GM21717 (cell line): Measurements from ENCODE around the gene GLIS2.

ENCODE experiments used
- ATAC-seq: cut with Tn5 transposase; IDR thresholded peaks from one replicate; pipeline ENCODE4 v1.9.1; 2021; ENCODE audit warnings: mild to moderate bottlenecking, moderate library complexity; ENCODE audit not compliant: unreplicated experiment

The GLIS2 gene

DNA sequence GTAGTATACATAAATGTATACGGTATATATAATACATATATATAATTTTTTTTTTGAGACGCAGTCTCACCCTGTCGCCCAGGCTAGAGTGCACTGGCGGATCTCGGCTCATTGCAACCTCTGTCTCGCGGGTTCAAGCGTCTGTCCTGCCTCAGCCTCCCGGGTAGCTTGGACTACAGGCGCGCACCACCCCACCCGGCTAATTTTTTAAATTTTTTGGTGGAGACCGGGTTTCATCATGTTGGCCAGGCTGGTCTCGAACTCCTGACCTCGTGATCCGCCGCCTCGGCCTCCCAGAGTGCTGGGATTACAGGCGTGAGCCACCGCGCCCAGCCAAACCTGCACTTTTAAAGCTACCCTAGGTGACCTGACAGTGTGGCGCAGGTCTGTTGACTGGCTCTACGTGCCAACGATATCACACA is 34.5 kb downstream of the GLIS2 start:
- no peak for ATAC-seq

DNA sequence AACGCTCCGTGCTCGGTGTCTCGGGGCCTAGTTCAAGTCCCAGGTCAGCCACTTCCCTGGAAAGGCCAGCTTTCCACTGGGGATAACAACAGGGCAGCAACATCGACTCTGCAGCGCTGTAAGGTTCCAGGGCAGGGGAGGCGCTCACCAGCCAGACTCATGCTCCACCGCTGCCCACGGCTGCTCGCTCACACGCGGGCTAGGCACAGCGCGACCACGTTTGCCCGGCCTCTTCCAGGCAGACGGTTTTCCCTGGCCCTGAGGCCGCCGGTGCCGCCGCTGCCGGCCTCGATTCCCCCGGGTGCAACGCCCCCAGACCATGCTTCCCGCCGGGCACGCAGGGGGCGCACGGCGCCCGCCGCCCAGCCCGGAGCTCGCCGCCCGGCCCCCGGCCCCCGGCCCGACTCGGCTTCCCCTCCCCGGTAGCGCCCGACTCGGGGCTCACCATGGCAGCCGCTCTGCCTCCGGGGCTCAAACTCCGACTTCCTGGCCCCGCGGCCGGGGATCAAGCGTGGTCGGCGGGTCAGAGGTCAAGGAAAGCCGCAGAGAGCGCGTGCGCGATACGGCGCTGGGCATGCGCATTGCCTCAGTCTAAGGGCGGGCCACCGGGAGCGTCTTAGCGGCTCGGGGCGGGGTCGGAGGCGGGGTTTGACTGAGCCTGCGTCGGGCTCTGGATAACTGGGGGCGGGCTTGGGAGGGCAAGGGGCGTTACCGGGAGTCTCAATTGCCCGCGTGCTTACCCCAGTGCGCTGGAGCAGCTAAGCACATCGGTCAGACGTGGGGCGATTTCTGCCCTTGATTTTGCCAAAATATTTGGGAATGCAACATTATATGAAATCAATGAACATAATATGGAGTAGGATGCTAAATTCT is 35.2 kb downstream of the GLIS2 start, which contains the start of gene PAM16:
TSS of gene PAM16 (minus strand) at position 535 of the 873 bp plus-strand sequence. CDS start at position 448, 87 bp downstream.
- ATAC-seq: peak; percentile 71

DNA sequence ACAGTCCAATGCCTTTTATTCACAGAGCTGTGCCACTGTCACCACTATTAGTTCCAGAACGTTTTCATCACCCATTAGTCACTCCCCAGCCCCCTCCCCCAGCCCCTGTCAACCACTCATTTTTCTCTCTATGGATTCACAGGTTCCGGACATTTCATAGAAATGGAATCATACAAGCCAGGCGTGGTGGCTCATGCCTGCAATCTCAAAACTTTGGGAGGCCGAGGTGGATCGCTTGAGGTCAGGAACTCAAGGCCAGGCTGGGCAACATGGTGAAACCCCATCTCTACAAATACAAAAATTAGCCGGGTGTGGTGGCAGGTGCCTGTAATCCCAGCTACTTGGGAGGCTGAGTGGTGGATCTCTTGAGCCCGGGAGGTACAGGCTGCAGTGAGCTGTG is 36.0 kb downstream of the GLIS2 start:
- no peak for ATAC-seq

DNA sequence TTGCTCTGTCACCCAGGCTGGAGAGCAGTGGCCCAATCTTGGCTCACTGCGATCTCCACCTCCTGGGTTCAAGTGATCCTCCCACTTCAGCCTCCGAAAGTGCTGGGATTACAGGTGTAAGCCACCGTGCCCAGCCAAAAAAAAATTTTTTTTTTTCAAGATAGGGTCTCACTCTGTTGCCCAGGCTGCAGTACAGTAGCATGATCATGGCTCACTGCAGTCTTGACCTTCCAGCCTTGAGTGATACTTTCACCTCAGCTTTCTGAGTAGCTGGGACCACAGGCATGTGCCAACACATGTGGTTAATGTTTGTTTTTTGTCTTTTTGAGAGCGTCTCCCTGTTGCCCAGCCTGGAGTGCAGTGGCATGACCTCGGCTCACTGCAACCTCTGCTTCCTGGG is 37.0 kb downstream of the GLIS2 start:
- no peak for ATAC-seq

DNA sequence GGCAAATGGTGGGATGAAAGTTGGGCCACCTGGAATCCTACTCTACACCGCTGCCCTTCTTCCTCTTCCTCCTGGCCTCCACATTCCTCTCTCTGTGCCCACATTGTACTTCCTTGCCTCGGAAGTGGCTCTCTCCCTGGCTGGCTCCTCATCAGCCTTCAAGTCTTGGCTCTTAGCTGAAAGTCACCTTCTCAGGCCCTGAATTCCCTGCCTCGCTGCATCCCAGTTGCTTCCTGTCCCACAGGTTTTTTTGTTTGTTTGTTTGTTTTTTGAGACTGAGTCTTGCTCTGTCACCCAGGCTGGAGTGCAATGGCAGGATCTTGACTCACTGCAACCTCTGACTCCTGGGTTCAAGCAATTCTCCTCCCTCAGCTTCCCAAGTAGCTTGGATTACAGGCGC is 37.8 kb downstream of the GLIS2 start:
- ATAC-seq: no peak

DNA sequence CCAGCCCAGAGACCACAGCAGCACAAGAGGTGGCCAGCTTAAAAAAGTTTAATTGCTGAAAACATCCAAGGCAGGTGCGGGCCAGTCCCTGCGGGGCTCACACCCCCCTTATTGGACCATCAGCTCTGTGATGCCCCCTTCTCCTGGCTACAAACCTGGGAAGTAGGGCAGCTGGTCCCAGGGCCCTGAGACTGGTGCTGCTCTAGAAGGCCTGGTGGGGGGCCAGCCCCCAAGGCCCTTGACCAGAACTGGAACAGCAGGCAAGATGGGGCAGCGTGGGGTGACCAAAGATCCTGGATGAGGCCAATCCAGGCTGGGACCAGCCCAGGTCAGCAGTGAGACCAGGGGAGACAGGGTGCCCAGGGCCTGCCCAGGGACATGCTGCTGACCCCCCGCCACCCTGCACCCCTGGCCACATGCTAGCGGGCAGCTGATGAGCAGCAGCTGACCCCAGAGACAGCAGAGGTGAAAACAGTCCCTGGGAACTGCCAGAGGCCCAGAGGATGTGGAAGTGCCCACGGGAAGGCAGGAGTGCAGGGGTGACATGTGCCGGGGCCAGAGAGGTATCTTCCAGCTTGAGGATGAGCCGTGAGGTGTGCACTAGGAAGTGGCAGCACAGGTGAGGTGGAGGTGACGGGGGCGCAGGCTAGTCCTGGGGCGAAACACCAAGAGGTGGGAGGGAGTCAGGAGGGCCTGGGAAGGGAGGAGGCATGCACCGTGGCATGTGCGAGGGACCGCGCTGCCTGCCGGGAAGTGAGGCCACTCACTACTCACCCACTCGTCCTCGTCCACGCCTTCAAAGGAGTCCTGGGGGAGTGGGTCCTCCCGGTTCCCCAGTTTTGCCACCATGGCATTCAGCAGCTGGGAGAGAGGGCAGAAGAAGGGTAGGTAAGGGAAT is 38.9 kb downstream of the GLIS2 start:
- ATAC-seq: no peak

DNA sequence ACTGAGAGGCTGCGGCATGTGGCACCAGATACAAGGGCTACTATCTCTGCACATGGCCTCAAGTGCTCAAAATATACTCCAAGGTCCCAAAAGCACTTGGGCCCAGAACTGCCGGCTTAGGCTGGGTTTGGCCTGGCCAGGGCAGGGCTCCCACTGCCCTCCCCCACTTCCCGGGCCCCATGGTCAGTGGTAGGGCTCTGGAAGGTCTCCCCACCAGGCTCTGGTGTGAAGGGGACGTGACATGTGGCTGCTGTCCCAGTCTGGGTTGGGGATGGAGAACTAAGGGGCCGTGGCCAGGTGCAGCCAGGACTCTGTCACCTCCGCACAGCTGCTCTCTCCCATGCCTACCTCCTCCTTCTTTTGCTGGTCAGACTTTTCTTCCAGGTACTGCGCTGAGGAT is 41.0 kb downstream of the GLIS2 start:
- ATAC-seq: no peak

DNA sequence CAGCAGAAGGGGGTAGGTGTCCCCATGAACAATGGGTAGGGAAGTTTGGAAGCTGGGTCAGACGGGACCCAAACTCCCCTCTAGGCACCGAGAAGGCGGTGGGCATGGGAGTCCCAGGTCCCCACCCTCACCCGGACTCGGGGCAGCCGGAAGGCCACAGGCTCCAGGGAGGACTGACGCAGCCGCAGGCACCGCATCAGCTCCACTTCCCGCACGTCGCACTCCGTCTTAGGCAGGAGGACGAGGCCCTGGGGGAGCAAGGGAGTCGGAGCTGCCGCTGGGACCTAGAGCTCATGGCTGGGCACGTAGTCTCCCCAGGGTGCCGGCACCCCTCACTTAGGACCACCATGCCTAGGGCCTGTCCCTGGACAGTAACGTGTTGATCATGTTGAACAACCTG is 42.4 kb downstream of the GLIS2 start:
- no peak for ATAC-seq

DNA sequence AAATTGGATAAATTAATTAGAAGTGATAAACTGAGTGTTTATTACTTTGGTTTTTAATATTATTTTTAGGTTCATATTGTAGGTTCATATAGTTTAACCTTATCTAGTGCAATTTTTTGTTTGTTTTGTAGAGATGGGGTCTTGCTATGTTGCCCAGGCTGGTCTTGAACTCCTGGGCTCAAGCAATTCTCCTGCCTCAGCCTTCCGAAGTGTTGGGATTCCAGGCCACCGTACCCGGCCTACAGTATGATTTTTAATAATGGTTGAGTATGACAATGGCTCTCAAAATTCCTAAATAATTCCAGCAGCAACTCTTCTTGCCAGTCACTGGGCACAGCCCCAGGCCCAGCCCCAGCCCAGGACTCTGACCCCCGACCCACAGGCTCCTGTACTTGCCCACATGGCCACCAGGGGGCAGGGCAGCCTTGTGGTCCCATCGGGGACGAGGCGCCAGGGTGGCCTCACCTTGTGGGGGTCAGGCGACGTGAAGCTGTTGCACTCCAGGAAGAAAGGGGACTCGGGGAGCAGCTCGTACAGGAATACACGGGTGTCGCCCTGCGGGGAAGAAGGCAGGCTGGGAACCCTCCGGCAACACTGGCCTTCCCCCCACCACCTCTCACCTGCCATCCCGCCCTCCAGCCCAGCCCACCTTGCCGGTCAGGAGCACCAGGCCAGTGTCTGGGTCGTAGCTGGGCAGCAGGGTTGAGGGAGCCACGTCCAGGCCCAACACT is 43.1 kb downstream of the GLIS2 start:
- no peak for ATAC-seq

DNA sequence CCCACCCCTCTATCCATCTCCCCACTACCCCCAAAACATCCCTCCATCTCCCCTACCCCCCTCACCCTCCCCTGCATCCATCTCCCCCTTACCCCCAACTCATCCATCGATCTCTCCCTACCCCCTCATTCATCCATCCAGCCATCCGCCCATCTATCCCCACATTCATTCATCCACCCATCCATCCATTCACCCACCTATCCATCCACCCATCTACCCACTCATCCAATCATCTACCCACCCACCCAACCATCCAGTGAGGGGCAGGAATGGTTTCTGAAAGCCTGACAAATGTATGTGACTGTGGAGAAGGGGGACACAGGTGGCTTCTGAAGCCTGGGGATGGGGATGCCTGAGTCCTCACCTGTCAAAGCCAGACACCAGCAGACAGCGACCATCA is 44.0 kb downstream of the GLIS2 start:
- no peak for ATAC-seq

DNA sequence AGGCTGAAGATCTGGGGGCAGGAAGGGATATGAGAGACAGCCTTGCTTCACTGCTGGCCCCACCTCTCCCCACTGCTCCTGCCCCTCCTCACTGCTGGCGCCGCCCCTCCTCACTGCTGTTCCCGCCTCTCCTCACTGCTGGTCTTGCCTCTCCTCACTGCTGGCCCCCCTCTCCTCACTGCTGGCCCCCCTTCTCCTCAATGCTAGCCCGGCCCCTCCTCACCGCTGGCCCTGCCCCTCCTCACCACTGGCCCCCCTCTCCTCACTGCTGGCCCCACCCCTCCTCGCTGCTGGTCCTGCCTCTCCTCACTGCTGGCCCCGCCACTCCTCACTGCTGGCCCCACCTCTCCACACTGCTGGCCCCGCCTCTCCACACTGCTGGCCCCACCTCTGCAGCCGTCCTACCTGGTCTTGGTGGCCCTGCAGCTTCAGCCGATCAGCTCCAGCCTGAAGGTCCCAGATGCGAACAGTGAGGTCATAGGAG is 44.7 kb downstream of the GLIS2 start:
- no peak for ATAC-seq

DNA sequence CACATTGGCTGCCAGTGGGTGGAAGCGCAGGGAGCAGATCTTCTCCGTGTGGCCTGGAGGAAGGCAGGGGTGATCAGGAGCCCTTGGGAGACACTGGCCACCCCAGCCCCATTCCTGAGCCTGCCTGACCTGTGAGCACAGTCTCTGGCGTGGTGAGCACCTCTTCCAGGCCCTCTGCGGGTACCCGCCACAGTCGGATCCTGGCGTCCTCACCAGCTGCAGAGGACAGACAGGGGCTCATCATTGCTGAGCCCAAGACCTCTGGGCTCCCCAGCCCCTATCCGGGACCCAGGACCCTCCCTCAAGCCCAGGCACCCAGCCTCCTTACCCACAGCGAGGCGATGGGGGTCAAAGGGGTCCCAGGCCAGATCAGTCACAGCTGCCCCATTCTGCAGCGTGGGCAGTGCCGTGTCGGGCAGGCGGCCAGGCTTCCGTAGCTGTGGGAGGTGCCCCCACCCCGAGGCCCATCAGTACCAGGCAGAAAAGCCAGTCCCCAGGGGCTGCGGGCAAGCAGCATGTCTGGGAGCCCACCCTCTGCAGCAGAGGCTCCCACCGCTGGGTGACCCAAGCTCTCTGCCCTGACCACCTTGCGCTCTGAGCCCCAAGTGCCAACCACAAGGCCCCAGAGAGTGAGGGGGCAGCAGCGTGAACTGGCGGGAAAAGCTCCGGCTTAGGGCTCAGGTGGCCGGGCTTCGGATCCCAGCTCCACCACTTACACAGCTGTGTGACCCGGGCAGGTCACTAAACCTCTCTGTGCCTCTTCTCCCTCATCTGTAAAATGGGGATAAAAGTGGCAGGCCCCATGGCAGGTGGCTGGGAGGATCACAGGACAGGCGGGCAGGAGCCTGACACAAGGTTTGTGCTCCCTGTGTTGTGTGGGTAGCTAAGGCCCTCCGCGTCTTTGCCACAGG is 45.4 kb downstream of the GLIS2 start:
- ATAC-seq: no peak

DNA sequence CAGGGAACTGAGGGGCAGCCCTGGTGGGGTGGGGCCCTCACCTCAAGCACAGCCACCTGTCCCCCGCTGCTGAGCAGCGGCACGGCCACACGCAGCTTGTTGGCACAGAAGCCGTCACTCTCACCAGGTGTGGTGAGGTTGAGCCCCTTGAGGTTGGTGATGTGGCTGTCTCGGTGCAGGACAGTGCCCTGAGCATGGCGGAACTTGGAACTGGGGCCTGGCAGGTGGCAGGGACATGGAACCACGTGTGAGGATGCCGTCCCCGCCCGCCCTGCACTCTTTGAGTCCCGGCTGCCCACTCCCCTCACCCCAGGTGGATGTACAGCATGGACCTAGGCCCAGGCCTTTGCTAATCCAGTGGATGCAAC is 46.1 kb downstream of the GLIS2 start:
- ATAC-seq: no peak

DNA sequence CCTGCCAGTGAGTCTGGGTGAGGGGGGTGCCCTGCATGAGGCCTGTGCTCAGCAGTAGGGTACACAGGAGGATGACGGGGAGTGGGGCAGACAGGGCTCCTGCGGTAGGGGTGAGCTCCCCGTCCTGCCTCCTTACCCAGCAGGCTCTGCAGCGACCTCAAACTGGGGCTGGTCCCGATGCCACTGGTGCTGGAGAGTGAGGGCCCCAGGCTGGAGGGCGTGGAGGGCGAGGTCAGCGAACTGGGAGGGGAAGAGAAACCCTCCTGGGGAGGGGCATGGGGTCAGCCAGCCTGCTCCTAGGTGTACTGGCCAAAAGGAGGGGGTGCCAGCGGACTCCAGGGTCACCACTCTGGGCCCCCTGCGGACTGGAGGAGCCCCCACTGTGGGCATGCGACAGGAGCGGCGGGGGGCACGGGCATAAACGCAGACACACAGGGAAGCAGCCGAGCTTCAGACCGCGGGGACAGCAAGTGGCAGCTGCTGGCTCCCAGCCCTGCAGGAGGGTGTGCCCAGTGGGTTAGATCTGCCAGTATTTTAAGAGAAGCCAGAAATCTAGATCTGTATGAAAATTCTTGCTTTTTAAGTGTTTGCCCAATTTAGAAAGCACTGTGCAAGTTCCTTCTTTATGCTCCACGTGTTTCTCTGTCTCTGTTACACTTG is 46.7 kb downstream of the GLIS2 start:
- ATAC-seq: no peak

DNA sequence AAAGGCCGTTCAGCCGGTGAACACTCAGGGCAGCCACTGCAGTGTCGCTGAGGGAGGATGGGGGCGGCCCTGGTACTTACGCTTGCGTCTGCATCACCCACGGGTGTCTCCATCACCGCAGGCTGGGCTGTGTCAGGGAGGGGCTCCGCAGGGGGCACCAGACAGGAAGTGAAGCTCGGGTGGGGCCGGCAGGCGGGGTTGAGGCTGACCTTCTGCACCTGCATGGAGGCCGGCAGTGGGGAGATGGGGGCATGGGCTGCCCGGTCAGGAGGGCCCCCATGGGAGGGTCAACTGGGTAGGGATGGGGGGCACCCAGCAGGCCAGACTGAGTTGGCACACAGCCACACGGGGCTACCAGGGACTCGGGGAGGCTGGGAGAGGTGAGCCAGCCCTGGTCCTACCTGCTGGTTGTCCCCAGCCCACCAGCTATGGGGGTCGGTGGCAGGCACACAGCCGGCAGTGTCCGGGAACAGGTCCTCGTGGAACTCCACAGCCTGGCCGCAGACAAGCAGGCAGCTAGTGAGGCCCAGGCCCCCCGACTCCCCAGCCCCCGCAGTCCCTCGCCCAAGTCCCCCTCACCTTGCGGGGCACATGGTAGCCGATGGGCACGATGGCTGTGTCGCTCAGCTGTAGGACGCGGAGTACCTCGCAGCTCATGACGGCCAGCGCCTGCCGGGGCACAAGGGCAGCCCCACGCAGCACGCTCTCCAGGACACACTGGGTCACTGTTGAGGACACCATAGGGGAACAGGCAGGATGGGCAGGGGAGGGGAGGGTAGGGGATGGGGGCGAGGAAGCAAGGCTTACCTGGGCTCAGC is 48.5 kb downstream of the GLIS2 start:
- no peak for ATAC-seq

DNA sequence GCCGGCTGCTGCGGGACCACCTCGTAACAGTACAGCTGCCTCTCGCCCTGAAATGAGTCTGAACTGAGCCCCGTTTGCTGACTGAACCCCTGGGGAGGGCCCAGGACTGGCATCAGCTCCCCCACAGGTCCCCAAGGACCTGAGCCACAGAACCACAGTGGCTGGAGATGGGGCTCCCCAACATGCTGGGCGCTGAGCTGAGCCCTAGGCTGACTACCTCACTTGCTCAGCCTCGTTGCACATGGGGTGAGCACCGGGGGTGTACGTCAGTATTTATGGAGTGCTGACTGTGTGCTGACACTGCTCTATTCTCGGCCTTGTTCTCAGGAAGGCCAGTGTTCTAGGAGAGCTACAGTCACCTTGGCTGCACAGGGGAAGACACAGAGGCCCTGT is 49.1 kb downstream of the GLIS2 start:
- no peak for ATAC-seq

DNA sequence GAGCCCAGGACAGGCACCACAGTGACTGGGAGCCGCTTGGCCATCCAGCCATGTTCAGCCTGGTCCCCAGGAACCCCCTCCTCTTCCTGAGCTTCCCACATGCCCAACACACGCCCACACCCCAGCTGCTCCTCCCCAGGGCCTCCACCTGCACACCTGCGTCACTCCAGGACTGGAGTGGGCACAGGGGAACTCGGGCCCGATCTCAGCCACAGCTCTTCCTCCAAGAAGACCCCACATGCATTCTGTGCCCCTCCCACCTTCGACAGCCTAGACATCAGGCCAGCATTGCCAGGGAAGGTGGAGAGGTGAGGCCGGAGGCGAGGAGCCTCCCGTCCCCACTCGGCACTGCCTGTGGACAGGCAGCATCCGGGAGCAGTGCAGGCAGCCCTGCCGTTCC is 49.7 kb downstream of the GLIS2 start:
- ATAC-seq: no peak

DNA sequence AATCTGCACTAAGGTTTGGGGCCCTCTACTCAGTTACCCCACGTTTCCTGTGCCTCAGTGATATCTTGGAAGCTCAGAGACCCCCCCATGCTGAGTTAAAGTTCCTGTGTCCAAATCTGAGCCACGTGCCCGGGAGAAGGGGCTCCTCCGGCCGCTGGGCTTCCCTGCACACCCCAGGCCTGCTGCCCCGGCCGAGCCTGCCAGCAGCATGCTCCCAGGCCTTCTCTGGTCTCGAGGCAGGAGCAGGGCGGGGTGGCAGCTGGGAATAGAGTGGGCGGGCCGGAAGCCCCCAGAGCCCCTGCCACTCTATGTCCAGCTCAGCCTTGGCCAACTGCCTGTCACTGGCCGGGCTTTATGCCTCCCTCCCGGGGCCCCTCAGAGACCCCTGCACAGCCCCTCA is 50.1 kb downstream of the GLIS2 start:
- ATAC-seq: no peak

DNA sequence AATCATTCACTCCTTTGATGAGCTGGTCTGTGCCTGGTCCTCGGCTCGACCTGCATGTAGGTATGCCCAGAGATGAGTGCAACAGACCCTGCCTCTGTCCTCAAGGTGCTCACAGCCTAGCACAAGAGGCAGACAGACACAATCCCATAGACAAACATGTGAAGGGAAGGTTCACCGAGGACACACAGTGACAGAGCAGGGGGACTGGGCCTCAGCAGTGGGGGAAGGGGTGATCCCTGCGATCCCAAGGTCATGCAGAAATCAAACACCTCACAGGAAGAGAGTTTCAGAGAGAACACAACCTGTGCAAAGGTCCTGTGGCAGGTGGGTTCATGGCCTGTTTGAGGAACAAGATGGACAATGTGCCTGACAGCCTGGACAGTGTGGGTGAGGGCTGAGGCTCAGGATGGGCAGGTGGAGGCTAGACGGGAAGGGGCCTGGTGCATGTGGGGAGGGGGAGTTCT is 51.6 kb downstream of the GLIS2 start:
- no peak for ATAC-seq
